ENCODE results near the gene SNAI3.

Gene SNAI3

DNA sequence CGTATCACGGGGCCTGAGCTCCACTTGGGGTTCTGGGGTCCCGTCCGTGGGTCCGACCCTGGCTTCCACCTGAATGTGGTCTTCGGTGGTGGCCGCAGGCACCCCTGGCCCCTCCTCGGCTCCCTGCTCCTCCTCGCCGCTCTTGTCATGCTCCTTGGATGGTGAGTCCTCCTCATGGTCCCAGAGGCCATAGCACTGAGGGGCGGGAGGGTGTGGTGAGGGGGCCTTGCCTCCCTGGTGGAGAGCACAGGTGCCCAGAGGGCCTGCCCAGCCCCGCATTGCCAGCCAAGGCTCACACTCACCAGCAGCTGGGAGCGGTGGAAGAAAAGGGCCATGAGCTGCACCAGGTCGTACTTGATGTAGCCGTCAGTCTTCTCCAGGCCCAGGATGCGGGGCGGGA is 34.9 kb upstream of the SNAI3 start:
- no peak for DNase-seq

- no peak for DNase-seq
Measured at GRCh38 chr16:88720396-88720970, 34.2 kb upstream of the SNAI3 start.

GRCh38 chr16:88719933-88720296 is 33.6 kb upstream of the SNAI3 start:
- no peak for DNase-seq

- DNase-seq: no peak
Measured at GRCh38 chr16:88719267-88719932, 33.1 kb upstream of the SNAI3 start.

GRCh38 chr16:88718178-88718577 is 31.9 kb upstream of the SNAI3 start:
- DNase-seq: no peak

DNA sequence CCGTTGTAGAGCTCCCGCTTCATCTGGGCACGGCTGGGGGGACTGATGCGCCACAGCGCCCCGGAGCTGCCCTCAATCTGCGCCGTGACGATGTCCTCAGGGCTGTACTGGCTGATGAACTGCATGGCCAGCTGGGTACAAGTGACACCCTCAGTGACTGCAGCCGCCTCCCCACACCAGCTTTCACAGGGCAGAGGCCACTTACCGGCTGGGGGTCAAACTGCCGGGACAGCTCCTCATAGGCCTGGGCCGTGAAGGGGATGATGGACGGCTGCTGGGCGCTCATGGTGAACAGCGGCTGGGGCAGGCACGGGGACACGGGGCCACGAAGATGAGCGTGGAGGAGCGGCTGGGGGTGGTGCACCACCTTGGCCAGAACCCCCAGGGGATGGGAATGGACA is 30.3 kb upstream of the SNAI3 start:
- DNase-seq: no peak

DNA sequence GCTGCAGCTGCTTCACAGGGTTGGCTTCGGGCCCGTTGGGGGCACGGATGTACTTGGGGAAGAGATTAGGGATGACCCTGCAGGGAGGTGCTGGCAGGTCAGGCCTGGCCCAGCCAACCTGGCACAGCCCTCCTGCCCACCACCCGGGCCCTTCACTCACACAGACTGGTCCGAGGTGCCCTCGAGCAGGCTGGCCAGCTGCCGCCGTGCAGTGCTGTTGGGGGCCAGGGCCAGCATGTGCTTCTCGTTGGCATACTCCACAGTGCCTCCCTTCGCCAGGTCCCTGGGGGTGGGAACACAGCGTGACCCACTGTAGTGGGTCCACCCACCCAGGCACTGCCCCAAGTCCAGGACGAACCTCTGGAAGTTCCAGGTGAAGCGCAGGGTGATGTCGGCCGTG is 29.9 kb upstream of the SNAI3 start:
- no peak for DNase-seq

GRCh38 chr16:88715312-88716190 is 29.2 kb upstream of the SNAI3 start:
- DNase-seq: no peak

- DNase-seq: no peak
Measured at GRCh38 chr16:88714420-88715302, 28.4 kb upstream of the SNAI3 start.

DNA sequence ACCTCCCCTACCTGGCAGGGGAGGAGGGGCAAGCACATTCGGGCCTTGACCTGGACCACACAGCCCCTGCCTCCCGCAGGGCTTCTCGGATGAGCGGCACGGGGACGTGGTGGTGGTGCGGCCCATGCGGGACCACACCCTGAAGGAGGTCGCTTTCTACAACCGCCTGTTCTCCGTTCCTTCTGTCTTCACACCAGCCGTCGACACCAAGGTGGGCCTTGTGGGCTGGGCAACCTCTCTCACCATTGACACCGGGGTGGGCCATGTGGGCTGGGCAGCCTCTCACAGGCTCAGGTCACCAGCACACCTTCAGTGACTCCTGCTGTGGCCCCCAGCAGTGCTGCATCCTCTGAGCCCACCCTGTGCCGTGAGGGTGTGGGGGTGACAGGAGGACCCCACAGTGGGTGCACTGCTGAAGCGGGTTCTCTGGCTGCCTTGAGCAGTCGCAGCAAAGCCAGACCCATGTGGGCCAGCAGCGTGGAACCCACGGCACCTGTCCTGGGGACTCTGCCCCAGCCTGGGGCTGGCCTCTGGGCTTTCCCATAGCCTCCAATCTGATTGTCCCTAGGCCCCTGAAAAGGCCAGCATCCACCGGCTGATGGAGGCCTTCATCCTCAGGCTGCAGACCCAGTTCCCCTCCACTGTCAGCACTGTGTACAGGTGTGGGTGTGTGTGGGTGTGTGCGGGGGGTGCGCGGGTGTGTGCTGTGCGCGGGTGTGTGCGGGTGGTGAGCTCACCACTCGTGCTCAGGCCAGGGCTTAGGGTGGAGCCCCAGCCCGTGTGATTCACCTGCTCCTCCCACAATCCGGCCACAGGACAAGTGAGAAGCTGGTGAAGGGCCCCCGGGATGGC is 27.5 kb upstream of the SNAI3 start:
- DNase-seq: no peak

DNA sequence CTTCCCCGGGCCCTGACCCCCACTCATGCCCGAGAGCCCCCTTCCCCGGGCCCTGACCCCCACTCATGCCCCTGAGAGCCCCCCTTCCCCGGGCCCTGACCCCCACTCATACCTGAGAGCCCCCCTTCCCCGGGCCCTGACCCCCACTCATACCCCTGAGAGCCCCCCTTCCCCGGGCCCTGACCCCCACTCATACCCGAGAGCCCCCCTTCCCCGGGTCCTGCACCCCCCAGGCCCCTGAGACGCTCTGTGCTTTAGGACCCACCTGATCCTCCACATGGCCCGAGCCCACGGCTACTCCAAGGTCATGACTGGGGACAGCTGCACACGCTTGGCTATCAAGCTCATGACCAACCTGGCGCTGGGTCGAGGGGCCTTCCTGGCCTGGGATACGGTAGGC is 26.7 kb upstream of the SNAI3 start:
- no peak for DNase-seq

DNA sequence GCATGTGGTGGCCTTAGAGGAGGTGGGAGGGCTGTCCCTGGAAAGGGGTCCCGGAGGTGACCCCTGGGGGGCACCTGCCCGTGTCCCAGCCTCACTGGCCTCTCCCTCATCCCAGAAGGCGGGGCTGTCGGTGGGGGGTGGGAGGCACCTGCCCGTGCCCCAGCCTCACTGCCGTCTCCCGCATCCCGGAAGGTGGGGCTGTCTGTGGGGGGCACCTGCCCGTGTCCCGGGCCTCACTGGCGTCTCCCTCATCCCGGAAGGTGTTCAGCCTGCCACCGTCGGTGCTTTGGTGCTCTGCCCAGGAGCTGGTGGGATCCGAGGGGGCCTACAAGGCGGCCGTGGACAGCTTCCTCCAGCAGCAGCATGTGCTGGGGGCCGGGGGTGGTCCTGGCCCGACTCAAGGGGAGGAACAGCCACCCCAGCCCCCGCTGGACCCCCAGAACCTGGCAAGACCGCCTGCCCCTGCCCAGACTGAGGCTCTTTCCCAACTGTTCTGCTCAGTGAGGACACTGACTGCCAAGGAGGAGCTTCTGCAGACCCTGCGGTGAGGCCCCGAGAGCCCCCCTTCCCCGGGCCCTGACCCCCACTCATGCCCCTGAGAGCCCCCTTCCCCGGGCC is 26.2 kb upstream of the SNAI3 start:
- no peak for DNase-seq

DNA sequence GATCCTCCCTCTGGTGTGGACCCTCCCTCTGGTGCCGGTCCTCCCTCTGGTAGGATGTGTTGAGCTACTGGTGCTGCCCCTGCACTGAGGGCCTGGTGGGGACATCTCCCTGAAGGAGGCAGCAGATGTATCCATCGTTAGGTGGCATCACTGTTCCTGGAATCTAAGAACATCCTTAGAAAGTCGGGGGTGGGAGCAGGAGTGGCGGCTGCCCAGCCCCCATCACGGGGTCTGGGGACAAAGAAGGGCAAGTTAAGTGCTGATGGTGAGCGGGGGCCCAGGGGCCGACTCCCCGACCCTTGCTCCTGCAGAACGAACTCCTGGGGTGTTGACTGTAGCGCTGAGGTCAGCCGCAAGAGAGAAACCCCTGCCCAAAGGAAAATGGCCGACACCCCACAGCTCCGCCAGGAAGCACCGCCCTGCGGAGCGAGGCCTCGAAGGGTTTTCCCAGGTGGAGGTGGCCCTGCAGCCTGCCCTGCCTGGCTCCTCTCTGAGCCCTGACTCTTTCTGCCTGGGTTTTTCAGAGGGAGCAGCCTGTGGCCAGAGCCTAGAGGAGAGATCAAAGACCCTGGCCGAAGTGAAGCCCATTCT is 25.5 kb upstream of the SNAI3 start:
- DNase-seq: no peak

DNA sequence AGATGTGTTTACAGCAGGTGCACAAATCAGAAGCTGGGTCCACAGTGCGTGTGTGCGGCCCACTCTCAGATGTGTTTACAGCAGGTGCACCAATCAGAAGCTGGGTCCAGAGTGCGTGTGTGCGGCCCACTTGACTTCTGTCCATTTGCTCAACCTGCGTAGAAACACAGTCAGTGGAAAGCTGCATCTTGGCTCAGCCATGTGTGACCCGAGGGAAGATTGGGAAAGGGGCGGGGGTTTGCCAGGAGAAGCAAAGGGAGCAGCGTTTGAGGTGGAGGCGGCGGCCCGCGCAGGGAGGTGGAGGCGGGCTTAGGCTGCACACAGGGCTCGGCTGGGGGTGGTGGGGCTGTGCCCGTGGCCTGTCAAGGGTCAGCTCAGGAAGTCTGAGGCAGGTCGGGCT is 24.2 kb upstream of the SNAI3 start:
- DNase-seq: no peak

GRCh38 chr16:88706965-88707826 is 20.9 kb upstream of the SNAI3 start:
- no peak for DNase-seq

DNA sequence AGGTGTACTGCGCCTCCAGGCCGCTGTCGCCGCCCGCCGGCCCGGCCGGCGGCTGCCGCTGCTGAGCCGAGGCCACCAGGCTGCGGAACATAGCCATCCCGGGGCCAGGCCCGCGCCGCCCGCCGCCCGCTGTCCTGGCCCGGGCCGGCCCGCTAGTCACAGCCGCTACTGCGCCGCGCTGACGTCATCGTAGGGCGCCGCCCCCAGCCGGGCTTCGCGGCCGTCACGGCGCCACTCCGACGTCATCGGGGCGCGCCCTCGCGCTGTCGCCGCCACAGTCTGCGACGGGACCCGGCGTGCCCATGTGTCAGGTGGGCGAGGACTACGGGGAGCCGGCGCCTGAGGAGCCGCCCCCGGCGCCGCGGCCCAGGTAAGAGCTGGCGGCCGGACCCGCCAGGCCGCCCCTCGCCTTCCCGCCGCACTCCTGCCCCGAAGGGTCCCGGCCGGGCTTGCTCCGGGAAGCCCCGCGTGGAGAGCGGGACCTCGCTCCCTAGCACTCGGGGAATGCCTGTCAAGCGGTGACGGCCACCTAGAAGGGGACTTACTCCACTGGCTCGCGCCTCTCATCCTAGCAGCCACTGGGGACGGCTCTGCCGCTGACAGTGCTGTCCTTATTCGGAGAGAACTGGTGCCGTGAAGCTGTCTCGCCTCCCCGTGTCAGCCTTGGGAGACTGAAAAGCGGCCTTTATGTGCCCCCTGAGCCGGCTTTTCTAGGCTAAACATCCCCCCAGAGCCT is 20.1 kb upstream of the SNAI3 start, which contains the start of the genes CTU2 and RNF166:
Gene CTU2, plus strand, starts transcription at position 275 of the 736 bp plus-strand sequence. Its CDS starts 28 bp downstream, at position 303.
Gene RNF166, minus strand, starts transcription at position 180 of the 736 bp plus-strand sequence. Its CDS starts 83 bp downstream, at position 97.
- peak; percentile 94 to 98 (median 97) for DNase-seq

GRCh38 chr16:88705801-88706228 is 19.5 kb upstream of the SNAI3 start:
- DNase-seq: peak in 2 of 4 experiments; percentile 23 to 62

GRCh38 chr16:88705076-88705684 is 18.9 kb upstream of the SNAI3 start:
- DNase-seq: peak; percentile 71 to 86 (median 84)
